Putamen (tissue), 1 donor: ENCODE measurements around the gene ZNF829.

Experiments
- DNase-seq: peaks from one replicate; pipeline ENCODE4 v3.0.0-alpha.2; 2016; ENCODE audit warnings: low spot score

ZNF829 gene

GRCh38 chr19:36915992-36916830, at the start of gene ZNF829, which contains the start of gene ZNF568:
TSS of gene ZNF829 (minus strand) at chr19:36916291. CDS start at chr19:36915167, 1,124 bp downstream.
TSS of gene ZNF568 (plus strand) at chr19:36916332. CDS start at chr19:36922771, 6,439 bp downstream.
- DNase-seq: peak; percentile 89

GRCh38 chr19:36963280-36963679, 47.2 kb upstream of the ZNF829 start:
- no peak for DNase-seq

GRCh38 chr19:36962346-36962745, 46.3 kb upstream of the ZNF829 start:
- DNase-seq: no peak

GRCh38 chr19:36950335-36951119, 34.4 kb upstream of the ZNF829 start:
- no peak for DNase-seq

- DNase-seq: no peak
These were observed 23.1 kb upstream of the ZNF829 start for GRCh38 chr19:36939153-36939552.

GRCh38 chr19:36931684-36932083, 15.6 kb upstream of the ZNF829 start:
- DNase-seq: no peak

GRCh38 chr19:36918090-36918489, 2.0 kb upstream of the ZNF829 start:
- DNase-seq: no peak

- DNase-seq: peak; percentile 23
These were observed 900 bp upstream of the ZNF829 start for GRCh38 chr19:36916991-36917390.

GRCh38 chr19:36898422-36898821, 17.7 kb downstream of the ZNF829 start:
- DNase-seq: no peak

GRCh38 chr19:36894849-36895383, 21.2 kb downstream of the ZNF829 start:
- no peak for DNase-seq

- DNase-seq: no peak
These were observed 24.2 kb downstream of the ZNF829 start for GRCh38 chr19:36891768-36892357.

GRCh38 chr19:36876993-36877938, 38.8 kb downstream of the ZNF829 start:
- DNase-seq: no peak

- DNase-seq: no peak
These were observed 64.2 kb downstream of the ZNF829 start for GRCh38 chr19:36851898-36852297.

- peak; percentile 95 for DNase-seq
These were observed 65.3 kb downstream of the ZNF829 start, which contains the start of gene ZNF345 for GRCh38 chr19:36850559-36851442. TSS of gene ZNF345 (plus strand) at chr19:36850876. CDS start at chr19:36876831, 25,955 bp downstream.

- peak; percentile 95 for DNase-seq
These were observed 66.2 kb downstream of the ZNF829 start for GRCh38 chr19:36849701-36850558.

- DNase-seq: no peak
These were observed 68.1 kb downstream of the ZNF829 start for GRCh38 chr19:36847968-36848367.

GRCh38 chr19:36838784-36839324, 77.2 kb downstream of the ZNF829 start:
- DNase-seq: no peak
